ENCODE measurements around the gene HDHD3.
"Not testable (repeated sequence)": the region's sequence is repeated elsewhere in the genome, so short reads cannot be mapped to it uniquely, and the experiment has no call there.

Gene HDHD3

GRCh38 chr9:113368348-113368981 lies 8.3 kb downstream of the HDHD3 start:
- in situ Hi-C loops (cut with MboI; ENCODE audit: low sequenced_read_pairs), result no loop called here

GRCh38 chr9:113365652-113366051 lies 11.1 kb downstream of the HDHD3 start:
- in situ Hi-C loops (cut with MboI; ENCODE audit: low sequenced_read_pairs), result not testable (repeated sequence)

- in situ Hi-C loops (cut with MboI; ENCODE audit: low sequenced_read_pairs), result no loop called here
Measured at GRCh38 chr9:113364951-113365350, 11.8 kb downstream of the HDHD3 start.

GRCh38 chr9:113363336-113363735 lies 13.4 kb downstream of the HDHD3 start:
- in situ Hi-C loops (cut with MboI; ENCODE audit: low sequenced_read_pairs), result no loop called here

- in situ Hi-C loops (cut with MboI; ENCODE audit: low sequenced_read_pairs), result no loop called here
Measured at GRCh38 chr9:113361304-113362018, 15.3 kb downstream of the HDHD3 start.

- in situ Hi-C loops (cut with MboI; ENCODE audit: low sequenced_read_pairs), result no loop called here
Measured at GRCh38 chr9:113360242-113360842, 16.4 kb downstream of the HDHD3 start.

- in situ Hi-C loops (cut with MboI; ENCODE audit: low sequenced_read_pairs), result no loop called here
Measured at GRCh38 chr9:113359385-113359784, 17.4 kb downstream of the HDHD3 start.

GRCh38 chr9:113356686-113357292 lies 20.0 kb downstream of the HDHD3 start:
- in situ Hi-C loops (cut with MboI; ENCODE audit: low sequenced_read_pairs), result no loop called here

- in situ Hi-C loops (cut with MboI; ENCODE audit: low sequenced_read_pairs), result no loop called here
Measured at GRCh38 chr9:113355040-113355596, 21.7 kb downstream of the HDHD3 start.

- in situ Hi-C loops (cut with MboI; ENCODE audit: low sequenced_read_pairs), result no loop called here
Measured at GRCh38 chr9:113352411-113352810, 24.4 kb downstream of the HDHD3 start.

- in situ Hi-C loops (cut with MboI; ENCODE audit: low sequenced_read_pairs), result no loop called here
Measured at GRCh38 chr9:113352006-113352405, 24.8 kb downstream of the HDHD3 start.

GRCh38 chr9:113350937-113351336 lies 25.8 kb downstream of the HDHD3 start:
- in situ Hi-C loops (cut with MboI; ENCODE audit: low sequenced_read_pairs), result no loop called here

- in situ Hi-C loops (cut with MboI; ENCODE audit: low sequenced_read_pairs), result no loop called here
Measured at GRCh38 chr9:113350107-113350661, 26.6 kb downstream of the HDHD3 start.

GRCh38 chr9:113349445-113350094 lies 27.2 kb downstream of the HDHD3 start, which contains the start of gene BSPRY:
Gene BSPRY, plus strand, starts transcription at chr9:113349541. Its CDS starts 39 bp downstream, at chr9:113349580.
- in situ Hi-C loops (cut with MboI; ENCODE audit: low sequenced_read_pairs), result no loop called here

GRCh38 chr9:113349066-113349444 lies 27.7 kb downstream of the HDHD3 start:
- in situ Hi-C loops (cut with MboI; ENCODE audit: low sequenced_read_pairs), result no loop called here

GRCh38 chr9:113348437-113348836 lies 28.3 kb downstream of the HDHD3 start:
- in situ Hi-C loops (cut with MboI; ENCODE audit: low sequenced_read_pairs), result no loop called here

- in situ Hi-C loops (cut with MboI; ENCODE audit: low sequenced_read_pairs), result no loop called here
Measured at GRCh38 chr9:113345671-113346070, 31.1 kb downstream of the HDHD3 start.

GRCh38 chr9:113345190-113345589 lies 31.6 kb downstream of the HDHD3 start:
- in situ Hi-C loops (cut with MboI; ENCODE audit: low sequenced_read_pairs), result no loop called here

- in situ Hi-C loops (cut with MboI; ENCODE audit: low sequenced_read_pairs), result no loop called here
Measured at GRCh38 chr9:113343732-113344231, 33.0 kb downstream of the HDHD3 start.

GRCh38 chr9:113341712-113342410 lies 34.9 kb downstream of the HDHD3 start:
- in situ Hi-C loops (cut with MboI; ENCODE audit: low sequenced_read_pairs), result no loop called here

Measured in HL-60/S4 treated with phorbol 12-myristate 13-acetate at 8.2 ng/mL for 4 days and 3 days (cell line).